ENCODE results near the gene TATDN2.

The TATDN2 gene

GRCh38 chr3:10312391-10312790 is 64.1 kb downstream of the TATDN2 start:
- H3K27me3 ChIP-seq (ENCODE audit: insufficient read depth, low read length), result no peaks in the 10 kb centered on the region
- H3K9me3 ChIP-seq (ENCODE audit: insufficient read depth, low read depth, low read length), result no peaks in the 10 kb centered on the region
- H3K9ac ChIP-seq (ENCODE audit: low read depth, low read length), result no peak overlapping the region
- H3K27ac ChIP-seq (ENCODE audit: low read length), result no peak overlapping the region
- peaks cover 94% of the 10 kb centered on the region for H3K36me3 ChIP-seq (ENCODE audit: insufficient read depth, low read depth, low read length)
- H3K4me3 ChIP-seq (ENCODE audit: low read length), result no peak overlapping the region
- no peaks in the 10 kb centered on the region for H3K4me1 ChIP-seq (ENCODE audit: insufficient read depth, low read length)

GRCh38 chr3:10312861-10313260 is 64.6 kb downstream of the TATDN2 start:
- Histone ChIP-seq H3K9me3 (ENCODE audit: insufficient read depth, low read depth, low read length) (no peaks in the 10 kb centered on the region), H3K9ac (ENCODE audit: low read depth, low read length) (no peak overlapping the region), H3K4me1 (ENCODE audit: insufficient read depth, low read length) (no peaks in the 10 kb centered on the region), H3K27me3 (ENCODE audit: insufficient read depth, low read length) (no peaks in the 10 kb centered on the region), H3K4me3 (ENCODE audit: low read length) (no peak overlapping the region), H3K27ac (ENCODE audit: low read length) (no peak overlapping the region), H3K36me3 (ENCODE audit: insufficient read depth, low read depth, low read length) (peaks cover 94% of the 10 kb centered on the region)

- Histone ChIP-seq H3K4me1 (ENCODE audit: insufficient read depth, low read length) (no peaks in the 10 kb centered on the region), H3K27ac (ENCODE audit: low read length) (no peak overlapping the region), H3K4me3 (ENCODE audit: low read length) (no peak overlapping the region), H3K9me3 (ENCODE audit: insufficient read depth, low read depth, low read length) (no peaks in the 10 kb centered on the region), H3K36me3 (ENCODE audit: insufficient read depth, low read depth, low read length) (peaks cover 91% of the 10 kb centered on the region), H3K9ac (ENCODE audit: low read depth, low read length) (no peak overlapping the region), H3K27me3 (ENCODE audit: insufficient read depth, low read length) (no peaks in the 10 kb centered on the region)
Measured at GRCh38 chr3:10315101-10315500, 66.8 kb downstream of the TATDN2 start.

- Histone ChIP-seq H3K4me3 (ENCODE audit: low read length) (no peak overlapping the region), H3K9ac (ENCODE audit: low read depth, low read length) (no peak overlapping the region), H3K36me3 (ENCODE audit: insufficient read depth, low read depth, low read length) (peaks cover 84% of the 10 kb centered on the region), H3K9me3 (ENCODE audit: insufficient read depth, low read depth, low read length) (no peaks in the 10 kb centered on the region), H3K27me3 (ENCODE audit: insufficient read depth, low read length) (no peaks in the 10 kb centered on the region), H3K27ac (ENCODE audit: low read length) (no peak overlapping the region), H3K4me1 (ENCODE audit: insufficient read depth, low read length) (no peaks in the 10 kb centered on the region)
Measured at GRCh38 chr3:10315771-10316344, 67.6 kb downstream of the TATDN2 start.

GRCh38 chr3:10317311-10317960 is 69.2 kb downstream of the TATDN2 start:
- H3K4me3 ChIP-seq (ENCODE audit: low read length), result no peak overlapping the region
- H3K9me3 ChIP-seq (ENCODE audit: insufficient read depth, low read depth, low read length), result no peaks in the 10 kb centered on the region
- H3K27ac ChIP-seq (ENCODE audit: low read length), result no peak overlapping the region
- H3K36me3 ChIP-seq (ENCODE audit: insufficient read depth, low read depth, low read length), result peaks cover 68% of the 10 kb centered on the region
- H3K4me1 ChIP-seq (ENCODE audit: insufficient read depth, low read length), result no peaks in the 10 kb centered on the region
- H3K9ac ChIP-seq (ENCODE audit: low read depth, low read length), result no peak overlapping the region
- H3K27me3 ChIP-seq (ENCODE audit: insufficient read depth, low read length), result no peaks in the 10 kb centered on the region

GRCh38 chr3:10317961-10318350 is 69.7 kb downstream of the TATDN2 start:
- peaks cover 63% of the 10 kb centered on the region for H3K36me3 ChIP-seq (ENCODE audit: insufficient read depth, low read depth, low read length)
- H3K27ac ChIP-seq (ENCODE audit: low read length), result no peak overlapping the region
- H3K4me1 ChIP-seq (ENCODE audit: insufficient read depth, low read length), result no peaks in the 10 kb centered on the region
- no peaks in the 10 kb centered on the region for H3K27me3 ChIP-seq (ENCODE audit: insufficient read depth, low read length)
- H3K9me3 ChIP-seq (ENCODE audit: insufficient read depth, low read depth, low read length), result no peaks in the 10 kb centered on the region
- H3K4me3 ChIP-seq (ENCODE audit: low read length), result no peak overlapping the region
- H3K9ac ChIP-seq (ENCODE audit: low read depth, low read length), result no peak overlapping the region

- no peak overlapping the region for H3K9ac ChIP-seq (ENCODE audit: low read depth, low read length)
Measured at GRCh38 chr3:10319251-10319650, 71.0 kb downstream of the TATDN2 start.

GRCh38 chr3:10319804-10320203 is 71.5 kb downstream of the TATDN2 start:
- Histone ChIP-seq H3K27me3 (ENCODE audit: insufficient read depth, low read length) (no peaks in the 10 kb centered on the region), H3K4me1 (ENCODE audit: insufficient read depth, low read length) (no peaks in the 10 kb centered on the region), H3K9me3 (ENCODE audit: insufficient read depth, low read depth, low read length) (no peaks in the 10 kb centered on the region), H3K36me3 (ENCODE audit: insufficient read depth, low read depth, low read length) (peaks cover 45% of the 10 kb centered on the region), H3K9ac (ENCODE audit: low read depth, low read length) (peak overlapping the region; percentile 97), H3K27ac (ENCODE audit: low read length) (no peak overlapping the region), H3K4me3 (ENCODE audit: low read length) (peak overlapping the region; percentile 100)

More at GRCh38 chr3:10319251-10319650, 71.0 kb downstream of the TATDN2 start:
- Histone ChIP-seq H3K9me3 (ENCODE audit: insufficient read depth, low read depth, low read length) (no peaks in the 10 kb centered on the region), H3K27ac (ENCODE audit: low read length) (no peak overlapping the region), H3K36me3 (ENCODE audit: insufficient read depth, low read depth, low read length) (peaks cover 50% of the 10 kb centered on the region), H3K27me3 (ENCODE audit: insufficient read depth, low read length) (no peaks in the 10 kb centered on the region), H3K4me3 (ENCODE audit: low read length) (peak overlapping the region; percentile 51), H3K4me1 (ENCODE audit: insufficient read depth, low read length) (no peaks in the 10 kb centered on the region)

GRCh38 chr3:10320320-10320677 is 72.0 kb downstream of the TATDN2 start:
- H3K36me3 ChIP-seq (ENCODE audit: insufficient read depth, low read depth, low read length), result peaks cover 41% of the 10 kb centered on the region
- no peaks in the 10 kb centered on the region for H3K4me1 ChIP-seq (ENCODE audit: insufficient read depth, low read length)
- no peaks in the 10 kb centered on the region for H3K9me3 ChIP-seq (ENCODE audit: insufficient read depth, low read depth, low read length)
- peaks cover 2% of the 10 kb centered on the region; the same call in 1 of the 2 replicates for H3K27me3 ChIP-seq (ENCODE audit: insufficient read depth, low read length)
- peak overlapping the region; percentile 64 for H3K27ac ChIP-seq (ENCODE audit: low read length)
- peak overlapping the region; percentile 97 for H3K9ac ChIP-seq (ENCODE audit: low read depth, low read length)
- H3K4me3 ChIP-seq (ENCODE audit: low read length), result peak overlapping the region; percentile 100

- Histone ChIP-seq H3K9ac (ENCODE audit: low read depth, low read length) (no peak overlapping the region), H3K27ac (ENCODE audit: low read length) (no peak overlapping the region), H3K27me3 (ENCODE audit: insufficient read depth, low read length) (peaks cover 17% of the 10 kb centered on the region), H3K4me1 (ENCODE audit: insufficient read depth, low read length) (no peaks in the 10 kb centered on the region), H3K9me3 (ENCODE audit: insufficient read depth, low read depth, low read length) (no peaks in the 10 kb centered on the region), H3K36me3 (ENCODE audit: insufficient read depth, low read depth, low read length) (peaks cover 26% of the 10 kb centered on the region), H3K4me3 (ENCODE audit: low read length) (no peak overlapping the region)
Measured at GRCh38 chr3:10321630-10322351, 73.5 kb downstream of the TATDN2 start.

GRCh38 chr3:10322352-10322710 is 74.1 kb downstream of the TATDN2 start:
- Histone ChIP-seq H3K27me3 (ENCODE audit: insufficient read depth, low read length) (peaks cover 22% of the 10 kb centered on the region), H3K36me3 (ENCODE audit: insufficient read depth, low read depth, low read length) (peaks cover 21% of the 10 kb centered on the region), H3K9me3 (ENCODE audit: insufficient read depth, low read depth, low read length) (no peaks in the 10 kb centered on the region), H3K4me1 (ENCODE audit: insufficient read depth, low read length) (no peaks in the 10 kb centered on the region), H3K27ac (ENCODE audit: low read length) (no peak overlapping the region), H3K4me3 (ENCODE audit: low read length) (no peak overlapping the region), H3K9ac (ENCODE audit: low read depth, low read length) (no peak overlapping the region)

- H3K9ac ChIP-seq (ENCODE audit: low read depth, low read length), result no peak overlapping the region
- no peaks in the 10 kb centered on the region for H3K9me3 ChIP-seq (ENCODE audit: insufficient read depth, low read depth, low read length)
- H3K36me3 ChIP-seq (ENCODE audit: insufficient read depth, low read depth, low read length), result no peaks in the 10 kb centered on the region
- peaks cover 43% of the 10 kb centered on the region for H3K27me3 ChIP-seq (ENCODE audit: insufficient read depth, low read length)
- H3K4me1 ChIP-seq (ENCODE audit: insufficient read depth, low read length), result no peaks in the 10 kb centered on the region
- H3K27ac ChIP-seq (ENCODE audit: low read length), result no peak overlapping the region
- no peak overlapping the region for H3K4me3 ChIP-seq (ENCODE audit: low read length)
Measured at GRCh38 chr3:10327592-10327991, 79.3 kb downstream of the TATDN2 start.
